SK-N-MC (cell line): Measurements from ENCODE around the gene SH2D3C.

Experiments used
- DNase-seq: peaks from one replicate; pipeline ENCODE4 v3.0.0-alpha.2; 2011; ENCODE audit warnings: low read depth, low spot score
- H3K27ac ChIP-seq: fragments of 200-600 bp; sonication (generic); 2 replicates; pipeline ENCODE4 v1.5.1; 2016; ENCODE audit warnings: mixed run types
- H3K36me3 ChIP-seq: fragments of 200-600 bp; sonication (generic); 2 replicates; pipeline ENCODE4 v1.6.1; 2017; ENCODE audit warnings: antibody characterized with exemption, low read length, mixed read lengths; ENCODE audit not compliant: insufficient read depth
- H3K4me3 ChIP-seq: fragments of 200-600 bp; sonication (generic); 2 replicates; pipeline ENCODE4 v1.5.1; 2016
- H3K9ac ChIP-seq: fragments of 200-600 bp; sonication (generic); 2 replicates; pipeline ENCODE4 v1.8.0; 2017; ENCODE audit warnings: mixed run types, mixed read lengths; ENCODE audit not compliant: insufficient read length
- H3K9me3 ChIP-seq: fragments of 200-600 bp; sonication (generic); 2 replicates; pipeline ENCODE4 v1.6.1; 2017; ENCODE audit warnings: low read depth, mild to moderate bottlenecking, antibody characterized with exemption, low read length, moderate library complexity, mixed read lengths
- EZH2 ChIP-seq: fragments of 200-600 bp; sonication (generic); IDR thresholded peaks from one replicate; pipeline ENCODE4 v1.6.1; 2017; ENCODE audit warnings: antibody characterized with exemption
- FOXP2 ChIP-seq: optimal IDR thresholded peaks from 2 replicates; pipeline ENCODE3; 2011; ENCODE audit warnings: mild to moderate bottlenecking, moderate library complexity; ENCODE audit not compliant: insufficient read depth; ENCODE audit errors: extremely low read length, control extremely low read depth
- POLR2AphosphoS5 ChIP-seq: IDR thresholded peaks from 2 replicates; pipeline ENCODE4 v1.6.1; 2012; ENCODE audit warnings: mild to moderate bottlenecking, low read depth, low read length, borderline replicate concordance

Gene SH2D3C

DNA sequence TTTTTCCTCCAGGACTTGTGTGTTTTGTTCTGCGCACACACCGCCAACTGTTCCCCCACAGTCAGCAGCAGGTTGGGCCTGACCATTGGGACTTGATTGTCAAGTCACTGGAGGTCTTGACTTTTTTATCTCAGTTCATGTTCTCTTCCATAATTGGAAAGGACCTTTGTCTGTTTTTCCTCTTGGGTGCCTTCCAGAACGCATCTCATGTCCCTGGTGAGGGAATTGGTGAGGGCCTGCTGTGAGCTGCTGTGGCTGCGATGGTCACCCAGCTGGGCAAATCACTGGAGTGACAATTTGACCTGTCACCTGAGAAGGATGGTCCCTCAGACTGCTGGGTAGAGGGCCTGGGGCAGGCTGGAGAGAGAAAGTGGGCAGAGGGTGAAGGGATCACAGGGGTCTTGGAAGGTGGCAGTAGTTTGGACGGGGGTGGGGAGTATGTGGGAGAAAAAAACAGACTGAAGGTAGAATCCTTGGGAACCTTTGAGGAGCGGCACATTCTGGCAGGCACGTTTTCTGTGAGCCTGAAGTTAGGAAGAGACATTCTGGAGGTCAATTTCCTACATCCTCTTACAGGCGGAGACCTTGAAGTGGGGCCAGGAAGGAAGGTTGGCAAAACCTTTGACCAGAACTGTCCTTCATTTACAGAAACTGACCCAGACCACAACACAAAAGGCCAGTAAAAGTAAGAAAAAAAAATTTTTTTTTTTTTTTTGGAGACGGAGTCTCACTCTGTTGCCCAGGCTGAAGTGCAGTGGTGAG lies 11.8 kb upstream of the SH2D3C start:
- H3K9ac ChIP-seq, result no peak overlapping the region
- H3K36me3 ChIP-seq, result peaks cover 54% of the 10 kb centered on the region
- H3K27ac ChIP-seq, result no peak overlapping the region
- H3K4me3 ChIP-seq, result no peak overlapping the region
- DNase-seq, result no peak
- TF ChIP-seq FOXP2, result no peak
- no peak for TF ChIP-seq POLR2AphosphoS5
- no peak for TF ChIP-seq EZH2
- no peaks in the 10 kb centered on the region for H3K9me3 ChIP-seq

DNA sequence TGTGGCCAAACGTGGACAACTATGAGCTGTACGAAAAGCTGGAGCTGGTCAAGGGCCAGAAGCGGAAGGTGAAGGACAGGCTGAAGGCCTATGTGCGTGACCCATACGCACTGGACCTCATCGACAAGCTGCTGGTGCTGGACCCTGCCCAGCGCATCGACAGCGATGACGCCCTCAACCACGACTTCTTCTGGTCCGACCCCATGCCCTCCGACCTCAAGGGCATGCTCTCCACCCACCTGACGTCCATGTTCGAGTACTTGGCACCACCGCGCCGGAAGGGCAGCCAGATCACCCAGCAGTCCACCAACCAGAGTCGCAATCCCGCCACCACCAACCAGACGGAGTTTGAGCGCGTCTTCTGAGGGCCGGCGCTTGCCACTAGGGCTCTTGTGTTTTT lies 10.7 kb upstream of the SH2D3C start:
- TF ChIP-seq EZH2 (no peak), FOXP2 (no peak), POLR2AphosphoS5 (no peak; the same call in 1 of the 2 replicates)
- H3K9ac ChIP-seq, result no peak overlapping the region
- no peak for DNase-seq
- peaks cover 54% of the 10 kb centered on the region for H3K36me3 ChIP-seq
- H3K27ac ChIP-seq, result no peak overlapping the region
- no peaks in the 10 kb centered on the region for H3K9me3 ChIP-seq
- no peak overlapping the region for H3K4me3 ChIP-seq

DNA sequence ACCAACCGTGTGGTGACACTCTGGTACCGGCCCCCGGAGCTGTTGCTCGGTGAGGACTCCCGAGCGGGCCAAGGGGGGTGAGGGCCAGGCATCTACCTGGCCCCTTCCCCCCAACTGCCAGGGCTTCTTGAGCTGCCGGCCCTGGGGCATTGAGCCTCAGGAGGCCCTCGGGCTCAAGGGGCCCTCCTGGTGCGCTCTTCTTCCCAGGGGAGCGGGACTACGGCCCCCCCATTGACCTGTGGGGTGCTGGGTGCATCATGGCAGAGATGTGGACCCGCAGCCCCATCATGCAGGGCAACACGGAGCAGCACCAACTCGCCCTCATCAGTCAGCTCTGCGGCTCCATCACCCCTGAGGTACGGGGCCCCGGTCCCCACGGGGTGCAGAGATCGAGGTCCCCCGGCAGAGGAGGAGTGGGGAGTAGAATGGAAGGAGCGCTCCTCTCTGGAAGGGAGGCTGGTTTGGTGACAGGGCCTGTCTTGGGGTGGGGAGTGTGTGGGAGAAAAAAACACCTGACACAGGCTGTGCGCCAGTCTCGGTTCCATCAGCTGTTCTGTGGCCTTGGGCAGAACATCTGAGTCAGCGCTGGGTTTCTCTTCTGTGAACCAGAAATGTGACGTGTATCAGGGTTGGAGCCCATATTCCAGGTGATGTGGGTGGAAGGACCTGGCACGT lies 10.0 kb upstream of the SH2D3C start:
- peaks cover 54% of the 10 kb centered on the region for H3K36me3 ChIP-seq
- H3K27ac ChIP-seq, result no peak overlapping the region
- H3K9me3 ChIP-seq, result no peaks in the 10 kb centered on the region
- no peak overlapping the region for H3K9ac ChIP-seq
- H3K4me3 ChIP-seq, result no peak overlapping the region
- DNase-seq, result no peak
- TF ChIP-seq POLR2AphosphoS5 (no peak), FOXP2 (no peak), EZH2 (no peak)

DNA sequence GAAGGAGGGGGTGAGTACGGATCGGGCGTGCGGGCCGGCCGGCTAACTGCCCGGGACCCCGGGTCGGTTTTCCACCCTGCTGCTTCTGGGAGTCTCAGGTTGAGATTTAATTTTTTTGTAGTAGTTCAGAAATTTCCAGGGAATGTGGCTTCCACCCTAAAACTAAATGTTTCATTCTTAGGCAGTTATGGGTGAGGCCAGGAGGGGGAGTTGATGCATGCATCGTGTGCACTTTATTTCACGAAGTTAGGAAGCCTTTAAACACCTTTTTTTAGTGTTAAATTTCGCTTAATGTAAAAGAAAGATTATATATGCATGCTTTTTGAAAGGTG lies 8.3 kb upstream of the SH2D3C start:
- Histone ChIP-seq H3K4me3 (peak overlapping the region; percentile 84), H3K27ac (0 out of 2 replicates have a peak overlapping the region, but pooled peaks have one; percentile 65), H3K36me3 (peaks cover 48% of the 10 kb centered on the region), H3K9me3 (no peaks in the 10 kb centered on the region), H3K9ac (peak overlapping the region; percentile 84)
- TF ChIP-seq POLR2AphosphoS5 (no peak), FOXP2 (no peak), EZH2 (no peak)
- no peak for DNase-seq

DNA sequence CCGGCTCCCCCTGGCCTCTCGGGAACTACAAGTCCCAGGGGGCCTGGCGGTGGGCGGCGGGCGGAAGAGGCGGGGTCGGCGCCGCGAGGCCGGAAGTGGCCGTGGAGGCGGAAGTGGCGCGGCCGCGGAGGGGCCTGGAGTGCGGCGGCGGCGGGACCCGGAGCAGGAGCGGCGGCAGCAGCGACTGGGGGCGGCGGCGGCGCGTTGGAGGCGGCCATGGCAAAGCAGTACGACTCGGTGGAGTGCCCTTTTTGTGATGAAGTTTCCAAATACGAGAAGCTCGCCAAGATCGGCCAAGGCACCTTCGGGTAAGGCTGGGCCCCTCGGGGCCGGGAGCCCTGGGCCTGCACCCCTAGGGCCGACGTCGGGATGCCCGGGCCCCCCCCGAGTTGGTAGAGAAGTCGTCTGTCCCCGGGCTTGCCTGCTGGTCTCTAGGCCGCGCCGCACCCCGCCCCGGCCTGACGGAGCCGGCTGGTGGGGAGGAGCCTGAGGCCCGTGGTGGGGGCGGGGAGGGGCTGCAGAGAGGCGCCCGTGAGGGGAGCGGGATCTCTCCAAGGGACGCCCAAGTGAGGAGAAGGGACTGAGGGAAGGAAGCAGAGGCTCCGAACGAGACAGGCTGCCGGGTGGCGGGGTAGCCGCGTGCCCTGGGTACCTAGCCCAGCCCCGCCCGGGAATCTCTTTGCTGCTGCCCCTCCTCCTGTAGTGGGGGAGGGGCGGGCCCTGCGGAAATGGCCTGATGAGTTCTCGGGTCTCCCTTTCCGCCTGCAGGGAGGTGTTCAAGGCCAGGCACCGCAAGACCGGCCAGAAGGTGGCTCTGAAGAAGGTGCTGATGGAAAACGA lies 7.7 kb upstream of the SH2D3C start, which contains the start of gene CDK9:
CDK9 (plus strand) TSS at position 102 of the 840 bp plus-strand sequence; CDS start at position 217, 115 bp downstream.
- no peak for DNase-seq
- peak within 1 kb of the TSS; percentile 65 for H3K27ac ChIP-seq
- H3K36me3 ChIP-seq, result peaks cover 43% of the 10 kb centered on the region

DNA sequence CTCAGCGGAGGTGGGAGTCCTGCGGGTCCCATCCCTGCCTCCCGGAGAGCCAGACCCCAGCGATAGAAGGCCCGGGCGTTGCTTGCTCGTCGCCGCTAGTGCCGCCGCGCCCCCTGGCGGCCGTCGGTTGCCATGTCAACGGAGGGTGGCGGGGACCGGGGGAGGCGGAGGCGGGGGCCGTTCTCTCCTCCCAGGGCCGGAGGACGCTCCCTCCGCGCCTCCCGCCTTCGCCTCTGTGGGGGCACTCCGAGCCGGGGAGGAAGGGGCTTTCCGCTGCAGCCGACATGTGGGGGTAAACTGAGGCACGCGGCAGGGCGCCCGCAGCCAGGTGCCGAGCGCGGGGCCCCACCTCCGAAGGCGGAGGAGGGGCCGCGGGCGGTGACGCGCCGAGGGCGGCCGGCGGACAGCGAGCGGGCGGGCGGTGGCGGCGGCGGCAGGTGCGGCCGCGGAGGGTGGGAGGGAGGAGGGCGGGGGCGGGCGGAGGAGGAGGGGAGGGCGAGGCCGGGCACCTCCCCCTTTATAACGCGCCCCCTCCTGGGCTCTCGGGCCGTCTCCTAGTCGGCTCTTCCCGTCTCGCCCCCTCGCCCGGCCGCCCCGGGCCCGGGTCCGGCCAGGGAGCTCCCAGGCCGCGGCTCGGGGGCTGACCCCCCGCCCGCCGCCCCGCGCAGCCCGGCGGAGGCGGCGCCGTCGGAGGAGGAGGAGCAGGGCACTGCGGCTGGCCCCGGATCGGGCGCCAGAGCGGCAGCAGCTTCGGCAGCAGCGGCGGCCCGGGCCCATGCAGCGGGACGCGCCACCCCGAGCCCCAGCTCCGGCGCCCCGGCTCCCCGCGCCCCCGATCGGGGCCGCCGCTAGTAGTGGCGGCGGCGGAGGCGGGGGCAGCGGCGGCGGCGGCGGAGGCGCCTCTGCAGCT lies 6.8 kb upstream of the SH2D3C start:
- Histone ChIP-seq H3K4me3 (peak overlapping the region; percentile 84), H3K36me3 (peaks cover 34% of the 10 kb centered on the region), H3K9me3 (no peaks in the 10 kb centered on the region), H3K9ac (no peak overlapping the region), H3K27ac (no peak overlapping the region)
- no peak for TF ChIP-seq POLR2AphosphoS5
- no peak for TF ChIP-seq EZH2
- TF ChIP-seq FOXP2, result no peak
- no peak for DNase-seq

More for the DNA sequence above, 7.7 kb upstream of the SH2D3C start, which contains the start of gene CDK9:
- Histone ChIP-seq H3K9ac (peak within 1 kb of the TSS; percentile 84), H3K4me3 (peak within 1 kb of the TSS; percentile 84), H3K9me3 (no peaks in the 10 kb centered on the region)
- TF ChIP-seq EZH2 (no peak), POLR2AphosphoS5 (peak; percentile 47; the same call in 1 of the 2 replicates)

DNA sequence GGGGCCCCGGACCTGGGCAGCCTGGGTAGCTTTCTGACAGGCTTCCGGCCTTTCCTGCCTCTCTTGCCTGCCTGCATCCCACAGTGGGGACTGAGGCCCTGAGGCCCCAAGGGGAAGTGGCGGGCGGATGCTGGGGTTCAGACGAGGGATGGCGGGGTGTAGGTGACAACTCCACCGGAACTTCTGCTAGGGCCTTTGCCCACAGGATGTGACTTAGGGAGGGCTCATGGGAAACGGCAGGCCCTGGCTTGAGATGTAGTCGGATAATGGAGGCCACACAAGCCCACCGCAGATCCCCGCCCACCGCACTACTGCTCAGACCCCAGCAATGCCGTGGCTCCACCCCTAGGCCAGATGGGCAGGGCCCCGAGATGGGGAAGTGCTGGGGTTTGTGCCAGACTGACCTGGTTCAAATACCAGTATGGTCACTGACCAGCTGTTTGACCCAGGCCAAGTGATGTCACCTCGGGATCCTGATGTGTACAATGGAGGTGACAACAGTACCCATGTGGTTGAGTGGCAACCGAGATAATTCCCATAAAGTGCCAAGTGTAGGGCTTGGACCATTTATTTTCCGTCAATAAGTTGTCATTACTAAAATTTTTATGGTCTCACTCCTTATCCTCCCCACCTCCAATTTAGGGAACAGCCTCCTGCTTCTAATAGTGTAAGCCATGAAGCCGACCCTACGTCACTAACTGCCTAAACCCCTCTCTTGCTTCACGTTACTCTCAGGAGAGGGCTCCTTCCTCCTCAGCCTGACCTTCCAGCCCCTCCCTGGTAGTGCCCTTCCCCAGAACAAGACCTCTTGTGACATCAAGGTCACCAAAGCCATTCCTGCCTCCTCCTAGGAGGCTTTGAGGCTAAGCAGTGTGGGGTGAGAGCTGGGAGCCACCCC lies 4.9 kb upstream of the SH2D3C start:
- H3K9me3 ChIP-seq, result no peaks in the 10 kb centered on the region
- H3K9ac ChIP-seq, result no peak overlapping the region
- no peak overlapping the region for H3K4me3 ChIP-seq
- H3K36me3 ChIP-seq, result peaks cover 15% of the 10 kb centered on the region
- no peak overlapping the region for H3K27ac ChIP-seq
- DNase-seq, result no peak
- no peak for TF ChIP-seq EZH2
- TF ChIP-seq FOXP2, result no peak
- no peak for TF ChIP-seq POLR2AphosphoS5
